ENCODE data around the gene LIMS3.
"Not testable (repeated sequence)": the region's sequence is repeated elsewhere in the genome, so short reads cannot be mapped to it uniquely, and the experiment has no call there.

- TF ChIP-seq POLR2A (IDR thresholded peaks at IDR 0.05; ENCODE audit: low read depth, low read length); TAF1 (IDR thresholded peaks at IDR 0.05; ENCODE audit: borderline replicate concordance, low read depth, low read length); POLR2AphosphoS5 (IDR thresholded peaks at IDR 0.05; ENCODE audit: low read depth, low read length): not testable (repeated sequence)
Observed at GRCh38 chr2:109929222-109929621, 30.7 kb downstream of the LIMS3 start.
